HCT116 (cell line): ENCODE measurements around the gene SBSN. TPM values are rescaled to one million over a fixed set of nuclear protein-coding genes. Genes with fewer than 3 reads are reported as not detected.

Experiments
- ATAC-seq: fragments of 200-7000 bp; cut with Tn5 transposase; 2 replicates; pipeline ENCODE4 v1.9.1; 2020; ENCODE audit warnings: mild to moderate bottlenecking, moderate library complexity
- BruUV-seq: library from RNA; stranded (reverse); fragments of 400-500 nt; replicated peaks from 2 replicates; lab custom pipeline; 2021; lab: Mats Ljungman, UMichigan
- CTCF ChIA-PET: fragments of 300-600 bp; sonication (Branson Sonifier 250); formaldehyde crosslinking; loops from one replicate; lab custom pipeline; 2021; ENCODE audit warnings: antibody characterized with exemption; lab: Charles Lee
- POLR2A ChIA-PET: fragments of 300-600, 350-600 bp; sonication (Branson Sonifier 250); formaldehyde crosslinking; loops from one replicate; lab custom pipeline; 2021; ENCODE audit warnings: antibody characterized with exemption; lab: Charles Lee
- RAD21 ChIA-PET, 2 experiments: fragments of 300-600 bp; sonication (Branson Sonifier 250); formaldehyde crosslinking; loops; one replicate each; lab custom pipeline; 2023; ENCODE audit warnings: low total read pairs in 2 of 2; ENCODE audit not compliant: uncharacterized antibody in 2 of 2, unreplicated experiment in 2 of 2, low non-redundant PET in 1 of 2; lab: Charles Lee
- DNase-seq: peaks from one replicate; pipeline ENCODE4 v3.0.0-alpha.2; 2010; ENCODE audit warnings: low read depth, low spot score
- H2AFZ ChIP-seq: fragments of 200-600 bp; shearing (Covaris generic), sonication (generic); 2 replicates; pipeline ENCODE4 v1.6.1; 2017; ENCODE audit warnings: low read depth, mixed run types, mixed read lengths, antibody characterized with exemption, low read length; ENCODE audit not compliant: poor library complexity, severe bottlenecking
- H3K27ac ChIP-seq: 2 replicates; pipeline ENCODE4 v1.5.1; 2012; ENCODE audit warnings: low read depth, low read length
- H3K27me3 ChIP-seq: fragments of 200-600 bp; sonication (generic); 2 replicates; pipeline ENCODE4 v1.6.1; 2016; ENCODE audit warnings: mixed run types, low read length, mixed read lengths; ENCODE audit not compliant: insufficient read depth
- H3K36me3 ChIP-seq, 2 experiments: fragments of 200-500 bp in 1 of 2; fragments of 200-600 bp in 1 of 2; sonication (Bioruptor generic) in 1 of 2; sonication (generic) in 1 of 2; 2 replicates each; pipeline versions ENCODE4 v1.5.1 to v1.6.1; 2014 to 2016; ENCODE audit warnings: low read length in 2 of 2, inconsistent platforms in 1 of 2, mixed read lengths in 1 of 2, mixed run types in 1 of 2; ENCODE audit not compliant: insufficient read depth in 2 of 2, control insufficient read depth in 1 of 2
- H3K4me1 ChIP-seq, 2 experiments: fragments of 200-600 bp in 1 of 2; sonication (generic) in 1 of 2; 2 replicates each; pipeline versions ENCODE4 v1.5.1 to v1.6.1; 2012 to 2017; ENCODE audit warnings: low read length in 2 of 2, inconsistent platforms in 1 of 2, mild to moderate bottlenecking in 1 of 2, mixed read lengths in 1 of 2, mixed run types in 1 of 2, moderate library complexity in 1 of 2; ENCODE audit not compliant: insufficient read depth in 2 of 2, control insufficient read depth in 1 of 2
- H3K4me2 ChIP-seq: fragments of 200-600 bp; sonication (generic); 2 replicates; pipeline ENCODE4 v1.6.1; 2017; ENCODE audit warnings: mixed run types, low read length, mixed read lengths
- H3K4me3 ChIP-seq, 2 experiments: fragments of 200-600 bp in 1 of 2; sonication (generic) in 1 of 2; replicated peaks in 1 of 2; 2 replicates each; pipeline ENCODE4 v1.5.1; 2011 to 2016; ENCODE audit warnings: low read length in 2 of 2, control low read depth in 1 of 2, low read depth in 1 of 2, mild to moderate bottlenecking in 1 of 2, mixed read lengths in 1 of 2, mixed run types in 1 of 2
- H3K79me2 ChIP-seq: fragments of 200-600 bp; sonication (generic); 2 replicates; pipeline ENCODE4 v1.6.1; 2017; ENCODE audit warnings: mild to moderate bottlenecking, mixed run types, low read length, moderate library complexity, mixed read lengths; ENCODE audit not compliant: insufficient read depth
- H3K9ac ChIP-seq: fragments of 200-600 bp; sonication (generic); 2 replicates; pipeline ENCODE4 v1.6.1; 2016; ENCODE audit warnings: low read length, mixed read lengths
- H3K9me2 ChIP-seq: fragments of 200-600 bp; sonication (generic), shearing (Covaris generic); 2 replicates; pipeline ENCODE4 v1.6.1; 2017; ENCODE audit warnings: mixed run types, mild to moderate bottlenecking, moderate library complexity; ENCODE audit not compliant: insufficient read depth
- H3K9me3 ChIP-seq, 2 experiments: fragments of 200-500 bp in 1 of 2; fragments of 200-600 bp in 1 of 2; sonication (Bioruptor generic) in 1 of 2; sonication (generic) in 1 of 2; 2 replicates each; pipeline ENCODE4 v1.6.1; 2014 to 2017; ENCODE audit warnings: low read length in 2 of 2, mixed read lengths in 2 of 2, inconsistent platforms in 1 of 2, low read depth in 1 of 2, mild to moderate bottlenecking in 1 of 2, mixed run types in 1 of 2, moderate library complexity in 1 of 2; ENCODE audit not compliant: control insufficient read depth in 1 of 2, insufficient read depth in 1 of 2
- H4K20me1 ChIP-seq: fragments of 200-600 bp; sonication (generic), shearing (Covaris generic); 2 replicates; pipeline ENCODE4 v1.6.1; 2017; ENCODE audit warnings: mixed run types, mild to moderate bottlenecking, moderate library complexity; ENCODE audit not compliant: insufficient read depth
- CBX3 ChIP-seq: IDR thresholded peaks from 2 replicates; pipeline ENCODE4 v1.6.1; 2012; ENCODE audit warnings: low read depth
- CEBPB ChIP-seq: IDR thresholded peaks from 2 replicates; pipeline ENCODE4 v1.6.1; 2012; ENCODE audit warnings: low read depth
- ELF1 ChIP-seq: IDR thresholded peaks from 2 replicates; pipeline ENCODE4 v1.6.1; 2012; ENCODE audit warnings: low read depth, borderline replicate concordance
- EZH2 ChIP-seq: fragments of 200-600 bp; sonication (generic); IDR thresholded peaks from 2 replicates; pipeline ENCODE4 v1.6.1; 2017; ENCODE audit warnings: antibody characterized with exemption, mixed run types
- FOSL1 ChIP-seq: IDR thresholded peaks from 2 replicates; pipeline ENCODE4 v1.6.1; 2012; ENCODE audit warnings: low read depth
- POLR2AphosphoS5 ChIP-seq: IDR thresholded peaks from 2 replicates; pipeline ENCODE4 v1.6.1; 2011; ENCODE audit warnings: mild to moderate bottlenecking, low read depth, low read length, moderate library complexity
- YY1 ChIP-seq: IDR thresholded peaks from 2 replicates; pipeline ENCODE4 v1.6.1; 2011; ENCODE audit warnings: low read length, low read depth, moderate library complexity, mild to moderate bottlenecking; ENCODE audit not compliant: insufficient replicate concordance; ENCODE audit errors: extremely low read depth
- intact Hi-C: fragments of 100-400 bp; cut with micrococcal nuclease; formaldehyde crosslinking; loops from 2 replicates; pipeline ENCODE4 v1.10.0; 2022
- total RNA-seq: library from RNA; stranded (reverse); gene quantifications from one replicate; pipeline ENCODE4 v1.2.1, GENCODE V29; 2021; ENCODE audit not compliant: unreplicated experiment
- TF ChIP-seq, protein P1 (sequence below): IDR thresholded peaks from 2 replicates; pipeline ENCODE4 v1.6.1; 2011; ENCODE audit warnings: mild to moderate bottlenecking, low read length, moderate library complexity; ENCODE audit not compliant: insufficient replicate concordance; ENCODE audit errors: extremely low read depth
- TF ChIP-seq, protein P2 (sequence below): IDR thresholded peaks from 2 replicates; pipeline ENCODE4 v1.6.1; 2012

Gene SBSN
- total RNA-seq, 1 experiment from 2014 or later: 0.66 TPM

DNA sequence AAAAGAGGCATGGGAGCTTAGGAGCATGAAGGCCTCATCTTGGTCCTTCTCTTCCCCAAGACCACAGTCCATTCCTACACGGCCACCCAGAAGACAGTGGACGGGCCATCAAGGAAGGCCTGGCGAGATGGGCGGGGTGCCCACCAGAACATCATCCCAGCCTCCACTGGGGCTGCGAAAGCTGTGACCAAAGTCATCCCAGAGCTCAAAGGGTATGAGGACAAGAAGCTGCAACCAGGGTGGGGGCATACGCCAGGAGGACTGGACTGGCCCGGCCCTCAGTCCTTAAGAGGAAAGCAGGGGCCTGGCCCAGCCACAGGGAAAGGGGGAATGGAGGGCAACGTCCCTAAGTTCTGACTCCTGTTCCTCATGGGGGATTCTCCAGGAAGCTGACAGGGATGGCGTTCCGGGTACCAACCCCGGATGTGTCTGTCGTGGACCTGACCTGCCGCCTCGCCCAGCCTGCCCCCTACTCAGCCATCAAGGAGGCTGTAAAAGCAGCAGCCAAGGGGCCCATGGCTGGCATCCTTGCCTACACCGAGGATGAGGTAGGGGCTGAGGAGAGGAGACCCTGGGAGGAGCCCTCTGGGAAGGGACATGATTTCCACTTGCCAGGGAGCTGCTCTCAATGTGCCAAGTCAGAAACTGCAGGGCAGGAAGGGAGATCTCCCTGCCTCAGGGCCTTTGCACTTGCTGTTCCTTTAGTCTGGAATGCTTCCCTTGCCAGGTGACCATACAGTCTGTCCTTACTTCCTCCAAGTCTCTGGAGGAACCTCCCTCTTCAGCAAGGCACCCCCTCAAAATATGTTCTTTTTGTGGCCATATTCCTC lies 15.4 kb upstream of the SBSN start:
- peak overlapping the region; percentile 69 to 100 for H3K4me3 ChIP-seq
- peaks cover 11 to 42% of the 10 kb centered on the region in 2 experiments; a peak in 3 of 4 replicates for H3K36me3 ChIP-seq
- no TSS peak for BruUV-seq
- no peaks in the 10 kb centered on the region for H3K27me3 ChIP-seq
- H2AFZ ChIP-seq: no peak overlapping the region
- no peaks in the 10 kb centered on the region for H4K20me1 ChIP-seq
- peak overlapping the region; percentile 98 for H3K4me2 ChIP-seq
- CTCF ChIA-PET: no interaction called here
- H3K9me2 ChIP-seq: no peaks in the 10 kb centered on the region
- RAD21 ChIA-PET: no interaction called here
- DNase-seq: no peak
- intact Hi-C loops: loop anchor here (10.0 kb wide), 1 partner anchor 391 kb away; the partner anchor contains the start of gene LRFN3
- H3K79me2 ChIP-seq: peaks cover 53% of the 10 kb centered on the region
- H3K9ac ChIP-seq: peak overlapping the region; percentile 100; the same call in 1 of the 2 replicates
- POLR2A ChIA-PET: interaction anchor here (0.8 kb wide), 1 partner anchor 100 kb away, joined by 3 read pairs; no protein-coding TSS in a partner anchor
- TF ChIP-seq POLR2AphosphoS5 (0 out of 2 replicates have a peak, but pooled peaks have one; percentile 15), FOSL1 (no peak)
- TF ChIP-seq, protein P1, sequence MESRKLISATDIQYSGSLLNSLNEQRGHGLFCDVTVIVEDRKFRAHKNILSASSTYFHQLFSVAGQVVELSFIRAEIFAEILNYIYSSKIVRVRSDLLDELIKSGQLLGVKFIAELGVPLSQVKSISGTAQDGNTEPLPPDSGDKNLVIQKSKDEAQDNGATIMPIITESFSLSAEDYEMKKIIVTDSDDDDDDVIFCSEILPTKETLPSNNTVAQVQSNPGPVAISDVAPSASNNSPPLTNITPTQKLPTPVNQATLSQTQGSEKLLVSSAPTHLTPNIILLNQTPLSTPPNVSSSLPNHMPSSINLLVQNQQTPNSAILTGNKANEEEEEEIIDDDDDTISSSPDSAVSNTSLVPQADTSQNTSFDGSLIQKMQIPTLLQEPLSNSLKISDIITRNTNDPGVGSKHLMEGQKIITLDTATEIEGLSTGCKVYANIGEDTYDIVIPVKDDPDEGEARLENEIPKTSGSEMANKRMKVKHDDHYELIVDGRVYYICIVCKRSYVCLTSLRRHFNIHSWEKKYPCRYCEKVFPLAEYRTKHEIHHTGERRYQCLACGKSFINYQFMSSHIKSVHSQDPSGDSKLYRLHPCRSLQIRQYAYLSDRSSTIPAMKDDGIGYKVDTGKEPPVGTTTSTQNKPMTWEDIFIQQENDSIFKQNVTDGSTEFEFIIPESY: no peak
- TF ChIP-seq, protein P2, sequence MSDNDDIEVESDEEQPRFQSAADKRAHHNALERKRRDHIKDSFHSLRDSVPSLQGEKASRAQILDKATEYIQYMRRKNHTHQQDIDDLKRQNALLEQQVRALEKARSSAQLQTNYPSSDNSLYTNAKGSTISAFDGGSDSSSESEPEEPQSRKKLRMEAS: no peak
- H3K27ac ChIP-seq: no peak overlapping the region
- peaks cover 9 to 18% of the 10 kb centered on the region in 2 experiments for H3K4me1 ChIP-seq
- H3K9me3 ChIP-seq: no peaks in the 10 kb centered on the region
- ATAC-seq: no peak

DNA sequence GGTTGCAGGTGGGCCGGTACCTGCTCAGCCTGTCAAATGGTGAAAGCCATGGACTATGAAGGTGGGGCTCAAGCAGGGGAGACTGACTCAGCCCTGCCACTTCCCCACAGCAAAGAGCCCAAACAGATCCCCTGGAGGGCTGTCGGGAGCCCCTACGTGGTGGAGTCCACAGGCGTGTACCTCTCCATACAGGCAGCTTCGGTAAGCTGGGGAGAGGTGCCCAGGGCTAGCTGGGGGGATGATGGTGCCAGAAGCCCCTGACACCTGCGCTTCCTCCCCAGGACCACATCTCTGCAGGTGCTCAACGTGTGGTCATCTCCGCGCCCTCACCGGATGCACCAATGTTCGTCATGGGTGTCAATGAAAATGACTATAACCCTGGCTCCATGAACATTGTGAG lies 14.1 kb upstream of the SBSN start:
- ChIA-PET POLR2A (no interaction called here), CTCF (no interaction called here), RAD21 (no interaction called here)
- Histone ChIP-seq H3K4me2 (no peak overlapping the region), H3K4me3 (no peak overlapping the region), H3K27me3 (no peaks in the 10 kb centered on the region), H4K20me1 (no peaks in the 10 kb centered on the region), H2AFZ (no peak overlapping the region), H3K27ac (no peak overlapping the region), H3K9ac (no peak overlapping the region), H3K79me2 (peaks cover 43% of the 10 kb centered on the region), H3K4me1 (peaks cover 9 to 18% of the 10 kb centered on the region in 2 experiments), H3K36me3 (peaks cover 8 to 38% of the 10 kb centered on the region in 2 experiments; a peak in 3 of 4 replicates), H3K9me3 (no peaks in the 10 kb centered on the region), H3K9me2 (no peaks in the 10 kb centered on the region)
- DNase-seq (no peak), ATAC-seq (no peak)
- no TSS peak for BruUV-seq
- intact Hi-C loops: loop anchor here (10.0 kb wide), 1 partner anchor 393 kb away; the partner anchor contains the start of gene LRFN3
- TF ChIP-seq POLR2AphosphoS5: no peak
- TF ChIP-seq ELF1: no peak
- TF ChIP-seq YY1: no peak
- TF ChIP-seq, protein P1: no peak
- TF ChIP-seq CBX3: no peak
- no peak for TF ChIP-seq CEBPB
- no peak for TF ChIP-seq EZH2
